Mesenchymal stem cell (in vitro differentiated cells and primary cell): ENCODE measurements around the gene TRIO.
A peak's percentile ranks its signal among the peaks of the same experiment; 100 is the strongest.

ENCODE experiments used
- DNase-seq: peaks from one replicate; pipeline ENCODE4 v3.0.0-alpha.2; 2013
- H2AFZ ChIP-seq: one replicate; pipeline ENCODE4 v1.6.1; 2013; ENCODE audit warnings: low read depth, mild to moderate bottlenecking, control low read depth, inconsistent platforms, low read length, moderate library complexity
- H2AK5ac ChIP-seq: 2 replicates; pipeline ENCODE4 v1.6.1; 2013; ENCODE audit warnings: low read length, moderate library complexity, mild to moderate bottlenecking, inconsistent platforms; ENCODE audit not compliant: severe bottlenecking
- H2BK120ac ChIP-seq: one replicate; pipeline ENCODE4 v1.6.1; 2013; ENCODE audit warnings: low read depth, mild to moderate bottlenecking, inconsistent platforms, low read length, moderate library complexity
- H2BK12ac ChIP-seq, 2 experiments: one replicate each; pipeline ENCODE4 v1.6.1; 2013; ENCODE audit warnings: inconsistent platforms in 2 of 2, low read length in 2 of 2, mild to moderate bottlenecking in 2 of 2, moderate library complexity in 2 of 2, control low read depth in 1 of 2
- H2BK15ac ChIP-seq: one replicate; pipeline ENCODE4 v1.6.1; 2013; ENCODE audit warnings: mild to moderate bottlenecking, low read depth, inconsistent platforms; ENCODE audit not compliant: poor library complexity, severe bottlenecking
- H2BK5ac ChIP-seq: 2 replicates; pipeline ENCODE4 v1.6.1; 2013; ENCODE audit warnings: low read depth, mild to moderate bottlenecking, low read length, control low read depth, inconsistent platforms; ENCODE audit not compliant: poor library complexity, severe bottlenecking
- H3K14ac ChIP-seq, 2 experiments: one replicate each; pipeline ENCODE4 v1.6.1; 2013; ENCODE audit warnings: inconsistent platforms in 2 of 2, low read length in 2 of 2, control low read depth in 1 of 2, mild to moderate bottlenecking in 1 of 2, moderate library complexity in 1 of 2
- H3K18ac ChIP-seq, 2 experiments: one replicate each; pipeline ENCODE4 v1.6.1; 2013; ENCODE audit warnings: inconsistent platforms in 2 of 2, low read length in 2 of 2, control low read depth in 1 of 2, low read depth in 1 of 2, mild to moderate bottlenecking in 1 of 2
- H3K23ac ChIP-seq, 2 experiments: one replicate each; pipeline ENCODE4 v1.6.1; 2013; ENCODE audit warnings: inconsistent platforms in 2 of 2, low read length in 2 of 2, mild to moderate bottlenecking in 2 of 2, moderate library complexity in 2 of 2, control low read depth in 1 of 2
- H3K27ac ChIP-seq: 2 replicates; pipeline ENCODE4 v1.5.1; 2013; ENCODE audit warnings: mild to moderate bottlenecking, moderate library complexity, low read length, control low read depth, inconsistent platforms; ENCODE audit not compliant: poor library complexity, severe bottlenecking
- H3K27me3 ChIP-seq, 2 experiments: 2 replicates each; pipeline versions ENCODE4 v1.6.1 to v1.7.0; 2013; ENCODE audit warnings: low read length in 2 of 2, mild to moderate bottlenecking in 2 of 2, moderate library complexity in 2 of 2, control low read depth in 1 of 2, inconsistent platforms in 1 of 2; ENCODE audit not compliant: control insufficient read depth in 1 of 2, insufficient read depth in 1 of 2
- H3K36me3 ChIP-seq, 2 experiments: 2 replicates each; pipeline versions ENCODE4 v1.6.1 to v1.7.0; 2013; ENCODE audit warnings: low read length in 2 of 2, control low read depth in 1 of 2, inconsistent platforms in 1 of 2, low read depth in 1 of 2, mild to moderate bottlenecking in 1 of 2; ENCODE audit not compliant: insufficient read depth in 2 of 2, control insufficient read depth in 1 of 2
- H3K4ac ChIP-seq, 2 experiments: one replicate each; pipeline ENCODE4 v1.6.1; 2013; ENCODE audit warnings: inconsistent platforms in 2 of 2, low read length in 2 of 2, mild to moderate bottlenecking in 2 of 2, moderate library complexity in 2 of 2, control low read depth in 1 of 2, low read depth in 1 of 2
- H3K4me1 ChIP-seq: 2 replicates; pipeline ENCODE4 v1.6.1; 2013; ENCODE audit warnings: low read depth, low read length, control low read depth; ENCODE audit not compliant: control insufficient read depth, insufficient read depth
- H3K4me2 ChIP-seq: 2 replicates; pipeline ENCODE4 v1.6.1; 2013; ENCODE audit warnings: low read length, mild to moderate bottlenecking, inconsistent platforms; ENCODE audit not compliant: poor library complexity, severe bottlenecking
- H3K4me3 ChIP-seq, 2 experiments: 2 replicates each; pipeline versions ENCODE4 v1.5.1 to v1.7.0; 2013; ENCODE audit warnings: low read length in 2 of 2, mild to moderate bottlenecking in 2 of 2, control low read depth in 1 of 2, low read depth in 1 of 2; ENCODE audit not compliant: insufficient read depth in 1 of 2
- H3K79me1 ChIP-seq: replicated peaks from 2 replicates; pipeline ENCODE4 v1.6.1; 2013; ENCODE audit warnings: mild to moderate bottlenecking, control low read depth, low read length, inconsistent platforms; ENCODE audit not compliant: poor library complexity, severe bottlenecking
- H3K9ac ChIP-seq: 2 replicates; pipeline ENCODE4 v1.7.0; 2013; ENCODE audit warnings: mild to moderate bottlenecking, low read length, moderate library complexity
- H3K9me3 ChIP-seq: 2 replicates; pipeline ENCODE4 v1.7.0; 2013; ENCODE audit warnings: mild to moderate bottlenecking, low read length; ENCODE audit not compliant: control insufficient read depth
- H4K8ac ChIP-seq: one replicate; pipeline ENCODE4 v1.6.1; 2013; ENCODE audit warnings: inconsistent platforms, mild to moderate bottlenecking, low read length, moderate library complexity
- H4K91ac ChIP-seq: one replicate; pipeline ENCODE4 v1.6.1; 2013; ENCODE audit warnings: mild to moderate bottlenecking, low read length, inconsistent platforms
- WGBS: methylation state at CpG from one replicate; pipeline ENCODE4 v1.1.7; 2013; ENCODE audit warnings: mixed read lengths; 5-methylcytosine and 5-hydroxymethylcytosine counted together

Gene TRIO

DNA sequence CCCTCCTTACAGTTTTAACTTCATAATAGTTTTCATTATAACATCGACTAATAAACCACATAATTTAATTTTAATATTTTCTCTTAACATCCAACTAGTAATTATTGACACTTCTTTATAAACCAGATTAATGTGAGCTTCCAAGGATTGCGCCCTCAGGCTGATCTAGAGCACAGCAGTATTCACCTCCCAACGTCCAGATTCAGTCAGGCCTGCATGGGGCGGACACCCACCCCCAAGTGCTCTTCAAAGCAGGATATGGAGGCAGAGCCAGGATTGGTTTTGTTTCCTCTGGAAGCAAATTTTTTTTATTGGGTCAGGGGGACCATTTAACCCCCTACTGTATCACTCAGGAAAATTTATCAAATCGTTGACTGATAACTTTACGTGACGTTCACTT, 215.4 kb downstream of the TRIO start:
- H3K27me3 ChIP-seq = no peaks in the 10 kb centered on the region
- H3K4me2 ChIP-seq = no peak overlapping the region
- H3K36me3 ChIP-seq = peaks cover 57 to 86% of the 10 kb centered on the region in 2 experiments
- H2BK5ac ChIP-seq = no peak overlapping the region
- H3K4me3 ChIP-seq = no peak overlapping the region
- no peak overlapping the region for H2BK15ac ChIP-seq
- H4K91ac ChIP-seq = no peak overlapping the region
- H3K27ac ChIP-seq = no peak overlapping the region
- no peak overlapping the region for H3K14ac ChIP-seq
- H2AFZ ChIP-seq = no peak overlapping the region
- no peak overlapping the region for H3K4ac ChIP-seq
- no peak overlapping the region for H2BK120ac ChIP-seq
- H3K4me1 ChIP-seq = peaks cover 9% of the 10 kb centered on the region
- DNase-seq = no peak
- no peaks in the 10 kb centered on the region for H3K9me3 ChIP-seq
- H3K79me1 ChIP-seq = peaks cover 26% of the 10 kb centered on the region
- no peak overlapping the region for H4K8ac ChIP-seq
- H2AK5ac ChIP-seq = no peak overlapping the region
- no peak overlapping the region for H3K23ac ChIP-seq
- H2BK12ac ChIP-seq = no peak overlapping the region
- no peak overlapping the region for H3K18ac ChIP-seq
- H3K9ac ChIP-seq = no peak overlapping the region
- 95% methylated on average over 4 of the region's 7 CpGs for WGBS

- peaks cover 27% of the 10 kb centered on the region for H3K79me1 ChIP-seq
- 96% methylated on average over 25 of the region's 27 CpGs for whole genome bisulfite sequencing
- peaks cover 4% of the 10 kb centered on the region for H3K4me1 ChIP-seq
- H3K27ac ChIP-seq = no peak overlapping the region
- no peak for DNase-seq
- no peak overlapping the region for H2AK5ac ChIP-seq
- no peak overlapping the region for H4K91ac ChIP-seq
- H3K9ac ChIP-seq = no peak overlapping the region
- H3K18ac ChIP-seq = no peak overlapping the region
- no peaks in the 10 kb centered on the region for H3K9me3 ChIP-seq
- peaks cover 57 to 90% of the 10 kb centered on the region in 2 experiments for H3K36me3 ChIP-seq
- no peak overlapping the region for H3K23ac ChIP-seq
- H3K4me3 ChIP-seq = no peak overlapping the region
- no peak overlapping the region for H2BK12ac ChIP-seq
- H2BK5ac ChIP-seq = no peak overlapping the region
- no peak overlapping the region for H2BK120ac ChIP-seq
- no peak overlapping the region for H2BK15ac ChIP-seq
- H3K14ac ChIP-seq = no peak overlapping the region
- no peaks in the 10 kb centered on the region for H3K27me3 ChIP-seq
- H4K8ac ChIP-seq = no peak overlapping the region
- no peak overlapping the region for H2AFZ ChIP-seq
- no peak overlapping the region for H3K4me2 ChIP-seq
- H3K4ac ChIP-seq = no peak overlapping the region
Observed at GRCh38 chr5:14359069-14360043, 216.2 kb downstream of the TRIO start.

- Histone ChIP-seq H3K14ac (no peak overlapping the region), H2BK15ac (no peak overlapping the region), H3K23ac (no peak overlapping the region), H3K27me3 (no peaks in the 10 kb centered on the region), H3K4me2 (no peak overlapping the region), H3K79me1 (peaks cover 35% of the 10 kb centered on the region), H3K4me3 (no peak overlapping the region), H3K4me1 (peaks cover 4% of the 10 kb centered on the region), H3K18ac (no peak overlapping the region), H3K27ac (no peak overlapping the region), H3K9me3 (no peaks in the 10 kb centered on the region), H2BK120ac (no peak overlapping the region), H4K8ac (no peak overlapping the region), H2BK12ac (no peak overlapping the region), H3K4ac (no peak overlapping the region), H2BK5ac (no peak overlapping the region), H3K9ac (no peak overlapping the region), H2AK5ac (no peak overlapping the region), H3K36me3 (peaks cover 67 to 96% of the 10 kb centered on the region in 2 experiments), H4K91ac (no peak overlapping the region), H2AFZ (no peak overlapping the region)
- WGBS = 89% methylated on average over 7 of the region's 9 CpGs
- DNase-seq = no peak
Observed at GRCh38 chr5:14362491-14362890, 219.3 kb downstream of the TRIO start.

GRCh38 chr5:14364096-14364495, 221.0 kb downstream of the TRIO start:
- Histone ChIP-seq H2AK5ac (no peak overlapping the region), H2BK12ac (no peak overlapping the region), H3K9me3 (no peaks in the 10 kb centered on the region), H3K27me3 (no peaks in the 10 kb centered on the region), H2BK120ac (no peak overlapping the region), H3K4me3 (no peak overlapping the region), H3K4ac (no peak overlapping the region), H2AFZ (no peak overlapping the region), H3K9ac (no peak overlapping the region), H2BK5ac (no peak overlapping the region), H3K14ac (no peak overlapping the region), H3K23ac (no peak overlapping the region), H4K8ac (no peak overlapping the region), H3K18ac (no peak overlapping the region), H3K4me2 (no peak overlapping the region), H4K91ac (no peak overlapping the region), H3K4me1 (peaks cover 4% of the 10 kb centered on the region), H3K27ac (no peak overlapping the region), H2BK15ac (no peak overlapping the region), H3K36me3 (peaks cover 65 to 96% of the 10 kb centered on the region in 2 experiments), H3K79me1 (peaks cover 36% of the 10 kb centered on the region)
- no CpG with 5 or more reads among the region's 1 CpG for WGBS
- DNase-seq = peak; percentile 18
